C4-2B (cell line): ENCODE results near the gene MOSPD3.

Source experiments
- CTCF ChIP-seq: fragments of 450-650 bp; conservative IDR thresholded peaks from 2 replicates; pipeline ENCODE4 v1.5.1; 2017; ENCODE audit warnings: mild to moderate bottlenecking
- ZFX ChIP-seq: fragments of 450-650 bp; IDR thresholded peaks from 2 replicates; pipeline ENCODE4 v1.6.1; 2017

- no peak for TF ChIP-seq CTCF
- no peak for TF ChIP-seq ZFX
Observed at GRCh38 chr7:100586266-100587025, 25.9 kb upstream of the MOSPD3 start, which contains the start of gene FBXO24.
